GM18858 (cell line): ENCODE measurements around the gene FZD10.

ENCODE experiments used
- ATAC-seq: cut with Tn5 transposase; IDR thresholded peaks from one replicate; pipeline ENCODE4 v1.9.1; 2021; ENCODE audit not compliant: unreplicated experiment

Gene FZD10

GRCh38 chr12:130153803-130154202 is 8.5 kb upstream of the FZD10 start:
- ATAC-seq = no peak

- ATAC-seq = no peak
Measured at GRCh38 chr12:130154276-130155070, 7.8 kb upstream of the FZD10 start.

- ATAC-seq = no peak
Measured at GRCh38 chr12:130155416-130156073, 6.7 kb upstream of the FZD10 start.

- ATAC-seq = no peak
Measured at GRCh38 chr12:130156652-130157275, 5.5 kb upstream of the FZD10 start.

- ATAC-seq = no peak
Measured at GRCh38 chr12:130157998-130158753, 4.1 kb upstream of the FZD10 start.

GRCh38 chr12:130158754-130159059 is 3.6 kb upstream of the FZD10 start:
- no peak for ATAC-seq

- ATAC-seq = no peak
Measured at GRCh38 chr12:130160306-130160705, 2.0 kb upstream of the FZD10 start.

GRCh38 chr12:130160711-130161231 is 1.5 kb upstream of the FZD10 start:
- ATAC-seq = no peak

GRCh38 chr12:130161261-130162243 is 712 bp upstream of the FZD10 start:
- ATAC-seq = no peak

- no peak for ATAC-seq
Measured at GRCh38 chr12:130162745-130163460, 639 bp downstream of the FZD10 start.

- ATAC-seq = no peak
Measured at GRCh38 chr12:130163461-130164215, 1.4 kb downstream of the FZD10 start.

GRCh38 chr12:130164216-130164542 is 1.9 kb downstream of the FZD10 start:
- ATAC-seq = no peak

- ATAC-seq = no peak
Measured at GRCh38 chr12:130164936-130165335, 2.7 kb downstream of the FZD10 start.

- no peak for ATAC-seq
Measured at GRCh38 chr12:130166306-130166705, 4.0 kb downstream of the FZD10 start.

- no peak for ATAC-seq
Measured at GRCh38 chr12:130167537-130167936, 5.3 kb downstream of the FZD10 start.

- ATAC-seq = no peak
Measured at GRCh38 chr12:130169256-130169655, 7.0 kb downstream of the FZD10 start.

GRCh38 chr12:130169924-130170323 is 7.7 kb downstream of the FZD10 start:
- no peak for ATAC-seq

GRCh38 chr12:130170611-130171010 is 8.3 kb downstream of the FZD10 start:
- no peak for ATAC-seq
